Suprapubic skin (tissue), 4 donors: ENCODE measurements around the gene CDC5L.

Experiments used
- EP300 ChIP-seq: sonication (generic); formaldehyde crosslinking; IDR thresholded peaks from one replicate; pipeline ENCODE4 v1.6.1; 2017; ENCODE audit warnings: antibody characterized with exemption
- POLR2A ChIP-seq, 2 donors: fragments of 450-650 bp; IDR thresholded peaks; one replicate each; pipeline ENCODE4 v1.6.1; 2017; ENCODE audit warnings: antibody characterized with exemption in 2 of 2, mild to moderate bottlenecking in 2 of 2, moderate library complexity in 2 of 2
- POLR2AphosphoS5 ChIP-seq, 3 donors: sonication (generic); formaldehyde crosslinking; IDR thresholded peaks; one replicate each; pipeline ENCODE4 v1.6.1; 2017; ENCODE audit warnings: antibody characterized with exemption in 3 of 3
- TF ChIP-seq, protein P1 (sequence below), 2 donors: fragments of 200-600 bp in 1 of 2; fragments of 450-650 bp in 1 of 2; sonication (generic) in 1 of 2; IDR thresholded peaks; one replicate each; pipeline ENCODE4 v1.5.1; 2016 to 2019; ENCODE audit warnings: antibody characterized with exemption in 2 of 2, mild to moderate bottlenecking in 1 of 2, moderate library complexity in 1 of 2

DNA sequence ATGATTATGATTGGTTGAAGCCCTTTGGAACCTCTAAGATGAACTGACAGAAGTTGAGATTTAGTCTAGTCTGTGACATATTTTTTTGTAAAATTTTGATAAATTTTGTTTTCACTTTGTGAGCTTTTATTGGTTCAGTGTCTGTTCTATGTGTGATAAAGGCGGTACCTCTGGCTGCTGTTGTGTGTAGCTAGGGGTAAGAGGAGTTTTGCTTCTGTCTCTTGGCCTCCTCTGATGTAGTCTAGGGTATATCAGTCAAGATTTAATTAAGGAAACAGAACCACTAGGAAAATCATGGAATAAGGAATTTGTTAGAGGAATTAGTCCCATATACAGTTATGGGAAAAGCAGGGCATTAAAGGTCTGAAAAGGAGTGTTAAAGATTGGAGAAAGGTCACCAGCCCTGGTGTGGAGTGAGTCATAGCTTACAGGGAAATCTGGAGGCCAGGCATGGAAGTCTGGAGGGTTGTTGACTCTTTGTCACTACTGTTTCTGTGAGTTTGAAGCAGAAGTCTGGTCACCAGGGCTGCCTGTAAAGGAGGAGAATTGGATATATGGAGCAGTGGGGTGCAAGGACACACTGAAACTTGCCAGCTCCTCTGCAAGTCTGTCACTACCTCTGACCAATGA is 28.5 kb downstream of the CDC5L start:
- no peak for TF ChIP-seq POLR2A (IDR thresholded peaks at IDR 0.05)
- TF ChIP-seq, protein P1, sequence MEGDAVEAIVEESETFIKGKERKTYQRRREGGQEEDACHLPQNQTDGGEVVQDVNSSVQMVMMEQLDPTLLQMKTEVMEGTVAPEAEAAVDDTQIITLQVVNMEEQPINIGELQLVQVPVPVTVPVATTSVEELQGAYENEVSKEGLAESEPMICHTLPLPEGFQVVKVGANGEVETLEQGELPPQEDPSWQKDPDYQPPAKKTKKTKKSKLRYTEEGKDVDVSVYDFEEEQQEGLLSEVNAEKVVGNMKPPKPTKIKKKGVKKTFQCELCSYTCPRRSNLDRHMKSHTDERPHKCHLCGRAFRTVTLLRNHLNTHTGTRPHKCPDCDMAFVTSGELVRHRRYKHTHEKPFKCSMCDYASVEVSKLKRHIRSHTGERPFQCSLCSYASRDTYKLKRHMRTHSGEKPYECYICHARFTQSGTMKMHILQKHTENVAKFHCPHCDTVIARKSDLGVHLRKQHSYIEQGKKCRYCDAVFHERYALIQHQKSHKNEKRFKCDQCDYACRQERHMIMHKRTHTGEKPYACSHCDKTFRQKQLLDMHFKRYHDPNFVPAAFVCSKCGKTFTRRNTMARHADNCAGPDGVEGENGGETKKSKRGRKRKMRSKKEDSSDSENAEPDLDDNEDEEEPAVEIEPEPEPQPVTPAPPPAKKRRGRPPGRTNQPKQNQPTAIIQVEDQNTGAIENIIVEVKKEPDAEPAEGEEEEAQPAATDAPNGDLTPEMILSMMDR (IDR thresholded peaks at IDR 0.05): no peak
- no peak for TF ChIP-seq POLR2AphosphoS5 (IDR thresholded peaks at IDR 0.05)
- no peak for TF ChIP-seq EP300
